ENCODE data around the gene ATXN2.
"Not testable (repeated sequence)": the region's sequence is repeated elsewhere in the genome, so short reads cannot be mapped to it uniquely, and the experiment has no call there.

ATXN2 gene, protein sequence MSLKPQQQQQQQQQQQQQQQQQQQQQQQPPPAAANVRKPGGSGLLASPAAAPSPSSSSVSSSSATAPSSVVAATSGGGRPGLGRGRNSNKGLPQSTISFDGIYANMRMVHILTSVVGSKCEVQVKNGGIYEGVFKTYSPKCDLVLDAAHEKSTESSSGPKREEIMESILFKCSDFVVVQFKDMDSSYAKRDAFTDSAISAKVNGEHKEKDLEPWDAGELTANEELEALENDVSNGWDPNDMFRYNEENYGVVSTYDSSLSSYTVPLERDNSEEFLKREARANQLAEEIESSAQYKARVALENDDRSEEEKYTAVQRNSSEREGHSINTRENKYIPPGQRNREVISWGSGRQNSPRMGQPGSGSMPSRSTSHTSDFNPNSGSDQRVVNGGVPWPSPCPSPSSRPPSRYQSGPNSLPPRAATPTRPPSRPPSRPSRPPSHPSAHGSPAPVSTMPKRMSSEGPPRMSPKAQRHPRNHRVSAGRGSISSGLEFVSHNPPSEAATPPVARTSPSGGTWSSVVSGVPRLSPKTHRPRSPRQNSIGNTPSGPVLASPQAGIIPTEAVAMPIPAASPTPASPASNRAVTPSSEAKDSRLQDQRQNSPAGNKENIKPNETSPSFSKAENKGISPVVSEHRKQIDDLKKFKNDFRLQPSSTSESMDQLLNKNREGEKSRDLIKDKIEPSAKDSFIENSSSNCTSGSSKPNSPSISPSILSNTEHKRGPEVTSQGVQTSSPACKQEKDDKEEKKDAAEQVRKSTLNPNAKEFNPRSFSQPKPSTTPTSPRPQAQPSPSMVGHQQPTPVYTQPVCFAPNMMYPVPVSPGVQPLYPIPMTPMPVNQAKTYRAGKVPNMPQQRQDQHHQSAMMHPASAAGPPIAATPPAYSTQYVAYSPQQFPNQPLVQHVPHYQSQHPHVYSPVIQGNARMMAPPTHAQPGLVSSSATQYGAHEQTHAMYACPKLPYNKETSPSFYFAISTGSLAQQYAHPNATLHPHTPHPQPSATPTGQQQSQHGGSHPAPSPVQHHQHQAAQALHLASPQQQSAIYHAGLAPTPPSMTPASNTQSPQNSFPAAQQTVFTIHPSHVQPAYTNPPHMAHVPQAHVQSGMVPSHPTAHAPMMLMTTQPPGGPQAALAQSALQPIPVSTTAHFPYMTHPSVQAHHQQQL

DNA sequence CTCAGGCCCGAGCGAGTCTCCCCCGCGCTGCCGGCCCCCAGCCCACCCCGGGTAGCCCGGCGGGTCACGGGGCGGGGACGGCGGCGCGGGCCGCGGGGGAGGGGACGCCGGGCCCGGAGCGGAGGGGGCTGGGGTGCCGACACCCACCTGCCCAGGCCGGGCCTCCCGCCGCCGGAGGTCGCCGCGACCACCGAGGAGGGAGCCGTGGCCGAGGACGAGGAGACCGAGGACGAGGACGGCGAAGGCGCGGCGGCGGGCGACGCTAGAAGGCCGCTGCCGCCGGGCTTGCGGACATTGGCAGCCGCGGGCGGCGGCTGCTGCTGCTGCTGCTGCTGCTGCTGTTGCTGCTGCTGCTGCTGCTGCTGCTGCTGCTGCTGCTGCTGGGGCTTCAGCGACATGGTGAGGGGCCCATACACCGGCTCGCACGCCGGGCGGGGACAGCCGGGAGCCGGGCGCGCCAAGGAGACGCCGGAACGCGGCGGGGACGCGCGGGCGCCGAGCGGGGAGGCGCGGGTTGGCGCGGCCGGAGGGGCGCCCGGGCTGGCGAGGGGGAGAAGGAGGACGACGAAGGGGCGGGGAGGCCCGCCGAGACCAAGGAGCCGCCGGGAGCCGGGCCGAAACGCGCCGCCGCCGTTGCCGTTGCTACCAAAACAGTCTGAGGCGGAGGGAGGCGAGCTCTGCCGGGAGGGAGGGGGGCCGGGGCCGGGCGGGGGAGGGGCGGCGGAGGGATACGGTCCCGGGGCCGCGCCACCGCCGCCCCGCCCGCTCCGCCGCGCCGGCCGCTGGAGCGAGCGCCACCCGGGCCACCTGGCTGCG is at the start of gene ATXN2:
TSS of gene ATXN2 (minus strand) at position 679 of the 816 bp plus-strand sequence. CDS start at position 398, 281 bp downstream.
- no peak for DNase-seq (ENCODE audit: low read depth)

DNA sequence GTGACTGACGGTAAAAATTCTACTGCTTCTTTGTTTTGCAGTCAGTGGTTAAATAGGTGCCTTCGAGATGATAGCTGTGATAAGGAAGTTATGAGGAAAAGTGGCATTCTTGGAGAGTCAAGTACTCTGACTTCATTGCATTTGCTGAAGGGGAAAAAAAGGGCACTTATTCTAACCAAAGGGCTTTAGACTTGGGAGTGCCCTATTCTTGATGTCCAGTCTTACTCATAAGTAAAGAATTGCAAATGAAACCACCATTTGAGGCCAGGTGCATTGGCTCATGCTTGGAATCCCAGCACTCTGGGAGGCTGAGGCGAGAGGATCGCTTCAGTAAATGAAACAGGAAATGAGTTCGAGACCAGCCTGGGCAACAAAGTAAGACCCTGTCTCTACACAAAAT is 46.3 kb upstream of the ATXN2 start:
- no peak for DNase-seq (ENCODE audit: low read depth)

DNA sequence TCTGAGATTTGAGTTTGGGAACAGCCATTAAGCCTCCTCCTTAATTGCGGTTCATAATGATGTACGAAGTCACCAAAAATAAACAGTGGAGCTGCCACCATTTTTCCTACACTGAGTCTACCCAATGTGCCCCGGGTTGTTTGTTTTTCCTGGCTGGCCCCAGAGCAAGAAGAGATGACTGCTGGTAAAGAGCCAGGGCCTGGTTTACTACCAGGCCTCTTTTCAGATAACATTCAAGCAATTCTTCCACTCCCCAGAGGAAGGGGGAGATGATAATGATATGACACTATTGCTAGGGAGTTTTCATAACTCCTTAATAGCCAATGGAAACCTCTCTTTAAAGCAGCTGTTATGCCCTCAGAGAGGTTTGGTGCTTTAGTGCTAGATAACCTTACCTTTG is 44.3 kb upstream of the ATXN2 start:
- no peak for DNase-seq (ENCODE audit: low read depth)

DNA sequence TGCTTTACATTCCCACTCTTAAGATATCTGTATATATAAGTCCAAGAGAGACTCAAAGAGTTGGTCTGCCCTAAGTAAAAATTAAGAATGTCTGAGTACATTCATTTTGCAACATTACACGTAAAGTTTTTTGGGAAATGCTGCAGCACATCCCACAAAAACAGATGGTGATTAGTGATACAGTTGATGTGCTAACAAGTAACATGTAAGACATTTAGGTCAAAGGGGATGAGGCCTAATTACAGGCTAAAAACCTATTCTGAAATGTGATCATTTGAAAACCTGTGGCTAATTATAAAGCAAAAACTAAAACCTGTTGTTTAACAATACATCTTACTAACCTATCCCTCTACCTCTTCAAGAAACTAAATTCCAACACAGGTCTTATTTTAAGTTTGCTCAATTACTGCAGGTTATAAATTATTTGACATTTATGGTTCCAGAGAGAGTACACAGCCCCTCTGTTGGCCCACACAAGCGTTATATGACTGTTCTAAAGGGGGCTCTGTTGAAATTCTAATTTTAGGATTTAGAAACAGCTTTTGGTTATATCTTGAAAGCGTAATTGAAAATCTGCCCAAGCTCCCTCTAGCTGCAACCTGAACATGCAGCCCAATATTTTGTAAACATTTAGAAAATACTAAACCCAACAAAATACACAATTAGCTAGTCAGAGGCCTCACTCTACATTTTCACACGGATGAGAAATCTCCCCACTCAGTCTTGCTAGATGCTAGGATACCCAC is 43.7 kb upstream of the ATXN2 start:
- DNase-seq (ENCODE audit: low read depth), result no peak

DNA sequence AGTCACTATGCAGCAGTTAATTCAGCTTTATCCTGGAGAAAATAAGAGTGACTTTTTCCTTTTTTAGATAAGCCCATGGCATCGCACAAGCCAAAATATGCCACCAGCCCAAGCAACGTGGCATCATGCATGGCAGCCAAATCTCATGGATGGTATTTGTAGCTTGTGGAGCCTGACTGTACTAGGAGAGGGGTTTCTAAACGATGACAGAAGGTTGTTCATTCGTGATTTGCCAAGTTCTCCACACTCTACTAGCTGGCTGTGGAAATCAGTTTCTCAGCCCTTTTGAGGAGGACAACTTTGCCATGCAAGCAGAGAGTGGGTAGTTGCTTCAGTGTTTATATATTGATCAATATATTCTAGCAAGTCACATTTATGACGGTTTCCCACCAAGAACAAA is 41.4 kb upstream of the ATXN2 start:
- DNase-seq (ENCODE audit: low read depth), result no peak

DNA sequence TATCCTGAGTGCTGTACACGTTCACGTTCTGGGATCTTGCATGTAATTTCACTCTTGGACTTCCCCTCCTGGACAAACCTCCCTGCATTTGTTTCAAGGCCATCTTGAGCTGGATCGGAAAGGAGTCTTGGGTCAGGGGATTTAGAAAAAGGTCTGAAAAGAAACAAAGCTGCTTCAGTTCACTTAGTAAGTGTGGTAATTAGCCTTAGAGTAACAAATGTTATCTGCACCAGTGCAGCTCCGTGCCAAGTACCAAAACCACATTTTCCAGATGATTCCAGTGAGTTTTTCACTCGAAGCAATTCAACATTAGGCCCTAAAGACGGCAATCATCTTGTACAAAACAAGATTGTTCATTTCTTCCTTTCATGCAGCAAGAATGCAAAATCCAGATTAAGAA is 39.4 kb upstream of the ATXN2 start:
- DNase-seq (ENCODE audit: low read depth), result no peak

DNA sequence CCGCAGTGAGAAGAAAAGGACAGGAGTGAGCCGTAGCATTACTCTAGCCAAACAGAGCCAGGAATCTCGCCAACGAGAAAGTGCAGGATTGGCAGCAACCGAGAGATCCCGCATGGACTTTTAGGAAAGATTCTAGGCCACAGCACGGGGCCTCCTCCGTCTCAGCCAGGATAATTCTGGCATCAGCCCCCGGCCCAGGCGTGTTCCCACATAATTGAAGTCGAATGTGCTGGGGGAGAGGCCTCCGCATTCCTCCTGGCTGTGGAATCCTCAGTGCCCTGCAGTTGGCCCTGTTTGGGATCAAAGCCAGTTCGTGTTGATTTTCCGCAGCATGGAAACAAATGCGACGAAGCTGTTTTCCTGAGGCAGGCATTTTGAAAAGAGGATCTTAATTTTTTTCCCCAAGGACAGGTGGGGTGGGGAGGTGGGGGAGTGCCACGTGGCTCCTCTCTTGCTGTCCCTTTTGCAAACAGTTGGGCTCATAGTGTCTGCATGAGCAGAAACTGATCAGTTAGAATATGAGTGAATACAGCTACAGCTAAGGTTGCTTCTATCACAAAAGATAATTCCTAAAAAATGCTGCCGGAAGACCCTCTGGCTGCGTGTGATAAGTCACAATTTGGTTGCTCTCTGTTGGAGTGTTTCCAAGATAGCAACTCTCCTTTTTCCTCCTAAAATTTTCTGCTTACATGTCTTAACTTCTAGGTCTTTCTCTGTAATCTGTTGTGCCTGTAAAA is 37.3 kb upstream of the ATXN2 start:
- peak; percentile 64 for DNase-seq (ENCODE audit: low read depth)

DNA sequence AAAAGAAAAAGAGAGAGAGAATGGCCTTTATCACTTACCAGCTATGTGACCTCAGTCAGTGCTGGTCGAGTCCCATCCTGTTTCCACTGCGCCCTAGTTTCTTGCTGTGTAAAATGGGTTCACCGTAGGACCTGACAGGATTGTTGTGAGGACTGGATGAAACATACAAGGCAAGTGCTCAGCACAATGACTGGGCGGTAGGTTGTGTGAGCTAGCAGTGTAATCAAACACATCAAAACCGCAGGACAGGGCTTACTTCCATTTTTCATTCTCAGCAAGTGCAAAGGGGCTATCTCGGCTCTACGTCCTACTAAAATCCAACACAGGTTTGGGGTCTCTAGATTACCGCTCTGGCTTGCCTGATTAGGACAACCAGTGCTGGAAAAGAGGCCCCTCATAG is 36.4 kb upstream of the ATXN2 start:
- DNase-seq (ENCODE audit: low read depth), result no peak

DNA sequence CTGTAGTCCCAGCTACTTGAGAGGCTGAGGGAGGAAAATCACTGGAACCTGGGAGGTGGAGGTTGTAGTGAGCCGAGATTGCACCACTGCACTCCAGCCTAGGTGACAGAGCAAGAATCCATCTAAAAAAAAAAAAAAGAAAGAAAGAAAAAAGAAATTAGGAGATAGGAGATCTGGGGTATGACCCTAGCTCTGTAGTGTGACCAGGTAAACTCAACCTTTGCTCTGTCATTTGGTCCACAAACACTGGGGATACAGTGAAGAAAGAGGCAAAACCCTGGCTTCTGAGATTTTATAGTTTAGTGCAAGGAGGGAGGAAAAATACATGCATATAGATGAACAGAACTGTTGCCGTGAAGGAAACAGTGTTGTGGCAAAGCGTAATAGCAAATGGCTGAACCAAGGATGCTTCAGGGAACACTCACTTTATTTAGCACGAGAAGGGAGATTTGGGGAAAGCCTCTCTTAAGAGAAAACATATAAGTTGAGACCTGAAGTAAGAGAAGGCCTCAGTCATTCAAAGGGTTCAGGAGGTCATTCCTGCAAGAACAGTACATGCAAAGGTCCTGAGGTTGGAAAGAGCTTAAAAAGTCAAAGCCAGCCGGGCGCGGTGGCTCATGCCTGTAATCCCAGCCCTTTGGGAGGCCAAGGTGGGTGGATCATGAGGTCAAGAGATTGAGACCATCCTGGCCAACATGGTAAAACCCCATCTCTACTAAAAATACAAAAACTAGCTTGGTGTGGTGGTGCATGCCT is 29.6 kb upstream of the ATXN2 start:
- no peak for DNase-seq (ENCODE audit: low read depth)

DNA sequence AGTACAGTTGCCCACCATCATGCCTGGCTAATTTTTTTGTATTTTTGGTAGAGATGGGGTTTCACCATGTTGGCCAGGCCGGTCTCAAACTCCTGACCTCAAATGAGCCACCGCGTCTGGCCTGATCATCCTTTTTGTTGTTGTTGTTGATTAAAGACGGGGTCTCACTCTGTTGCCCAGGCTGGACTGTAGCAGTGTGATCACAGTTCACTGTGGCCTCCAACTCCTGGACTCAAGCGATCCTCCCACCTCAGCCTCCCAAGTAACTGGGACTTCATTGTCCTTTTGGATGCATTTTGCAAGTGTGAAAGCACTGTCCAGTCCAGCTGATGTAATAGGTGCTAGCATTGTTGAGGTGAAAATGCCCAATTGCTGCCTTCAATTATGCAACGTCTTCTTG is 27.1 kb upstream of the ATXN2 start:
- DNase-seq (ENCODE audit: low read depth), result no peak

DNA sequence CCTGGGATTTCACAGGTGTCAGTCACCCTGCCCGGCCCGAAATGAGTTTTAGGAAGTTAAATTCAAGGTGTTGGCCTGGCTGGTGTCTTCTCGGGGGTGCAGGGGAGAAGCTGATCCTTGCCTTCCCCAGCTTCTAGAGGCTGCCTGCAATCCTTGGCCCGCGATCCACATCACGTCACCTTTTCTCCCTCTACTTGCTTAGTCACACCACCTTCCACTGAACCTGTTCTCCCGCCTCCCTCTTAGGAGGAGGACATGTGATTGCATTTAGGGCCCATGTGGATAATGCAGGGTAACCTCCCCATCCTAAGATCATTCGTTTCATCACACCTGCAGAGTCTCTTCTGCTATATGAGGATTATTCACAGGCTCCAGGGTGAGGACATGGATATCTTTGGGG is 25.4 kb upstream of the ATXN2 start:
- DNase-seq (ENCODE audit: low read depth), result no peak

DNA sequence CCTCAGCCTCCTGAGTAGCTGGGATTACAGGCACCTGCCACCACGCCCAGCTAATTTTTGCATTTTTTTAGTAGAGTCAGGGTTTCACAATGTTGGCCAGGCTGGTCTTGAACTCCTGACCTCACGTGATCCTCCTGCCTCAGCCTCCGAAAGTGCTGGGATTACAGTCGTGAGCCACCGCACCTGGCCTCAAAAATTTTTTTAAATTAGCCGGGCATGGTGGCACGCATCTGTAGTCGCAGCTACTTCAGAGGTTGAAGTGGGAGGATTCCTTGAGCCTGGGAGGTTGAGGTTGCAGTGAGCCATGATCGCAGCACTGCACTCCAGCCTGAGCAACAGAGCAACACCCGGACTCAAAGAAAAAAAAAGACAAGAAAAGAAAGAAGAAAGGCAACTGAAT is 18.7 kb upstream of the ATXN2 start:
- not testable (repeated sequence) for DNase-seq (ENCODE audit: low read depth)

DNA sequence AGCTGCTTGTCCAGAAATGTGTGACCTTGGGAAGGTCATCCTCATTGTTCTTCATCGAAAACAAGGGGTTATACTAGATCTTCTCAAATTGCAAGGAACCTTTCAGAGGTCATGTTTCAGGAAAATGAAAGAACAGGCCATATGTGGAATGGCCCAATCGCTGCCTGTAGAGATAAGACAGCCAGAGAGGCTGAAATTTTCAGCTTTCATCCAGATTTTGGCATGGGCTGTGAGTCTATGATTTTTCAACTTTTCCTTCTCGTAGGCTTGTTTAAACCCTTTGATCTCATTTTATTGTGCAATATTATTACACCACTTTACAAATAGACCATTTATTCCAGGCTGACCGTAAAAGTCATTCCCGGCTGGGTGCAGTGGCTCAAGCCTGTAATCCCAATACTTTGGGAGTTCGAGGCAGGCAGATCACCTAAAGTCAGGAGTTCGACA is 17.1 kb upstream of the ATXN2 start:
- DNase-seq (ENCODE audit: low read depth), result no peak

DNA sequence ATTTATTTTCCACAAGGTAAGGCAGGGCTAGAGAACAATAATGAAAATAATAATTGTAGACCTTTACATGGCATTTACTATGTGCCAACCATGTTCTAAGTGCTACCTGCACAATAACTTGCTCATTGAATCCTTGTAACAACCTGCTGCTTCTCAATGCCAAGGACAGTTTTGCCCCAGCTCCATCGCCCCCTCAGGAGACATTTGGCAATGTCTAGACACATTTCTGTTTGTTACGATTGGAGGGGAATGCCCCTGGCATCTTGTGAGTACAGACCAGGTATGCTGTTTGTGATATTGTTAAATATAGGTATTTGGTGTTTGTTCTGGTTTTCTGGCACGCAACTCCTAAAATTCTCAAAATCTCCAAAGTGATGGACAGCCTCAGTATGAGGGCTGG is 8.1 kb upstream of the ATXN2 start:
- no peak for DNase-seq (ENCODE audit: low read depth)

DNA sequence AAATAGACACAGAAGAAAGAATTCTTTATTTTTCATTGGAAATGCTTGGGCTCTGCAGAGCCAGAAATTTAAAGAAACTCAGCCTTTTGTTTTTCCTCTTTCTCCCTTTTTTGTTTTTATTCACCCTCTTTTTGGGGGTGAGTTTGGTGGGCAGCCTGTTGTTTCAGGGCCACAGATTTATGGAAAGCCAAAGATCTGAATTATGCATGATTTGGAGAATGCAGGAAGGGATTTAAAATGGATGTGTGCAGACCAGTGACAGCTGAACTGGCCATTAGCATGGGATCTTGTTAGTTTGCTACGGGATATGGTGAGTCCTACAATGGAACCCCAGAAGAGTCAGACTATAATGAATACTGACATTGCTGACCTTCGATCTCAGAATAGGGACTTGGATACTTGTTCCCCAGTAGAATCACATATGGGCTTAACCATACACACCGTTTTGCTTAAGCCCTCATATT is 7.7 kb upstream of the ATXN2 start:
- no peak for DNase-seq (ENCODE audit: low read depth)

DNA sequence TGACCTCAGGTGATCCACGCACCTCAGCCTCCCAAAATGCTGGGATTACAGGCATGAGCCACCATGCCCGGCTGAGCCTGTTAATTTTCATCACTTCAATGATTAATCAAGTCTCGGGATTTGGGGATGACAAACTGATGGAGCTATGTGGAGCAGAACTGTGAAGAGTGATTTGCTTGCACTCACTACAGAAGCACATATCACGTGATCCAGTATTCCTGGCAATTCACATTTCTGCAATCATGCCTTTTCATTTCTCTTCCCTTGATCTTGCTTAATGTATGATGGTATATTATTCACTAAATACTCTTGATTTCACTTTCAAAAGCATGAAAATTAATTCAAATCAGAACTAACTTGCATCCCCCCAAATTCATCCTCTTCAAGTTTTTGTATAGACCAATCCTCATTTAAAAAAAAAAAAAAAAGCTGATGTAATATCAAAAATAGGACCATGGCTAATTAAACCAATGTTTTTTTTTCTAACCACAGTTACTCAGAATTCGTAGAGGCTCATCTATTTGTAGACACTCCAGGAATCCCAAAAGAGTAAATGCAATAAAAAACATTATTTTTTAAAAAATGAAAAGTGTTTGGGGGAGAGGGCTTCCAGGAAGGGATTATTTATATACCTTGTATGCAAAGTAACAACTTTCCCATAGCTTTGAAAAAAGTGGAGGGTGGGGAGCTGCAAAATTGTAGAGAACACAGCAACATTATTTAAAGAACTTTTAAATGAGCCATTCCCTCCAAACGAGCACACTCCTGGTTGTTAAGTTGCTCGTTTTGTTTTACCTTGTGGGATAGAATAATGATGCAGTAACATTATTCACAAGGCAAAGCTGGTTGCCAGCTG is 7.0 kb upstream of the ATXN2 start:
- no peak for DNase-seq (ENCODE audit: low read depth)

DNA sequence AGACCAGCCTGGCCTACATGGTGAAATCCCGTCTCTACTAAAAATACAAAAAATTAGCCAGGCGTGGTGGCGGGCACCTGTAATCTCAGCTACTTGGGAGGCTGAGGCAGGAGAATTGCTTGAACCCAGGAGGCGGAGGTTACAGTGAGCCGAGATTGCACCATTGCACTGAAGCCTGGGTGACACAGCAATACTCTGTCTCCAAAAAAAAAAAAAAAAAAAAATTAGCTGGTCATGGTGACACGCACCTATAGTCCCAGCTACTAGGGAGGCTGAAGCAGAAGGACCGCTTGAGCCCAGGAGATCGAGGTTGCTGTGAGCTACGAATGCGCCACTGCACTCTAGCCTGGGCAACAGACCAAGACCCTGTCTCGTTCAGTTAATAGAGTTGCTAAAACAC is 3.7 kb upstream of the ATXN2 start:
- DNase-seq (ENCODE audit: low read depth), result not testable (repeated sequence)

DNA sequence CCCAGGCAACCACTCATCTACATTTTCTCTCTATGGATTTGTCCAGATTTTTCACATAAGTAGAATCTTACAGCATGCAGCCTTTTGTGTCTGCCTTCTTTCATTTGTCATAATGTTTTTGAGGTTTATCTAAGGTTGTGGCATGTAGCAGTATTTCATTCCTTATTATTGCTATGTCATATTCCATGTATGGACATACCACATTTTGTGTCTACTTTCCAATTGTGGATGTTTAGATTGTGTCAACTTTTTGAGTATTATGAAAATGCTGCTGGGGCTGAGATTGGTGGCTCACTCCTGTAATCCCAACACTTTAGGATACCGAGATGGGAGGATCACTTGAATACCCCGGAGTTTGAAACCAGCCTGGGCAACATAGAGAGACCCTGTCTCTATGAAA is 3.2 kb upstream of the ATXN2 start:
- DNase-seq (ENCODE audit: low read depth), result no peak
